ENCODE data around the gene SCIMP.
"Not testable (repeated sequence)": the region's sequence is repeated elsewhere in the genome, so short reads cannot be mapped to it uniquely, and the experiment has no call there.

The SCIMP gene

GRCh38 chr17:5236938-5237540 lies 2.4 kb upstream of the SCIMP start:
- no peak overlapping the region for H3K27ac ChIP-seq (ENCODE audit: low read depth, low read length)
- H3K9me3 ChIP-seq (ENCODE audit: control insufficient read depth, insufficient read depth, low read depth, low read length): no peaks in the 10 kb centered on the region
- no peak overlapping the region for H3K4me3 ChIP-seq (ENCODE audit: low read depth, low read length)
- no peaks in the 10 kb centered on the region for H3K4me1 ChIP-seq (ENCODE audit: control insufficient read depth, insufficient read depth, low read length)
- no peak overlapping the region for H3K9ac ChIP-seq (ENCODE audit: low read length)
- H3K36me3 ChIP-seq (ENCODE audit: control insufficient read depth, insufficient read depth, low read length): no peaks in the 10 kb centered on the region
- H3K27me3 ChIP-seq (ENCODE audit: control insufficient read depth, insufficient read depth, low read length): no peaks in the 10 kb centered on the region; the same call in 1 of the 2 replicates

- not testable (repeated sequence) for H3K4me1 ChIP-seq (ENCODE audit: control insufficient read depth, insufficient read depth, low read length); H3K36me3 ChIP-seq (ENCODE audit: control insufficient read depth, insufficient read depth, low read length); H3K27ac ChIP-seq (ENCODE audit: low read depth, low read length); H3K9ac ChIP-seq (ENCODE audit: low read length); H3K27me3 ChIP-seq (ENCODE audit: control insufficient read depth, insufficient read depth, low read length); H3K9me3 ChIP-seq (ENCODE audit: control insufficient read depth, insufficient read depth, low read depth, low read length); H3K4me3 ChIP-seq (ENCODE audit: low read depth, low read length)
Measured at GRCh38 chr17:5233492-5233891, 1.2 kb downstream of the SCIMP start.

GRCh38 chr17:5226940-5227878 lies 7.5 kb downstream of the SCIMP start:
- no peak overlapping the region for H3K27ac ChIP-seq (ENCODE audit: low read depth, low read length)

GRCh38 chr17:5225668-5226457 lies 8.8 kb downstream of the SCIMP start:
- H3K27ac ChIP-seq (ENCODE audit: low read depth, low read length): no peak overlapping the region
- H3K9ac ChIP-seq (ENCODE audit: low read length): no peak overlapping the region

More at GRCh38 chr17:5226940-5227878, 7.5 kb downstream of the SCIMP start:
- H3K9me3 ChIP-seq (ENCODE audit: control insufficient read depth, insufficient read depth, low read depth, low read length): no peaks in the 10 kb centered on the region
- H3K36me3 ChIP-seq (ENCODE audit: control insufficient read depth, insufficient read depth, low read length): no peaks in the 10 kb centered on the region
- no peak overlapping the region for H3K4me3 ChIP-seq (ENCODE audit: low read depth, low read length)
- H3K9ac ChIP-seq (ENCODE audit: low read length): no peak overlapping the region
- H3K27me3 ChIP-seq (ENCODE audit: control insufficient read depth, insufficient read depth, low read length): no peaks in the 10 kb centered on the region
- no peaks in the 10 kb centered on the region; the same call in 1 of the 2 replicates for H3K4me1 ChIP-seq (ENCODE audit: control insufficient read depth, insufficient read depth, low read length)

GRCh38 chr17:5221912-5222311 lies 12.7 kb downstream of the SCIMP start:
- not testable (repeated sequence) for H3K4me1 ChIP-seq (ENCODE audit: control insufficient read depth, insufficient read depth, low read length); H3K9ac ChIP-seq (ENCODE audit: low read length); H3K27ac ChIP-seq (ENCODE audit: low read depth, low read length); H3K9me3 ChIP-seq (ENCODE audit: control insufficient read depth, insufficient read depth, low read depth, low read length); H3K27me3 ChIP-seq (ENCODE audit: control insufficient read depth, insufficient read depth, low read length); H3K4me3 ChIP-seq (ENCODE audit: low read depth, low read length); H3K36me3 ChIP-seq (ENCODE audit: control insufficient read depth, insufficient read depth, low read length)

More at GRCh38 chr17:5225668-5226457, 8.8 kb downstream of the SCIMP start:
- H3K9me3 ChIP-seq (ENCODE audit: control insufficient read depth, insufficient read depth, low read depth, low read length): no peaks in the 10 kb centered on the region
- no peaks in the 10 kb centered on the region for H3K27me3 ChIP-seq (ENCODE audit: control insufficient read depth, insufficient read depth, low read length)
- no peaks in the 10 kb centered on the region; the same call in 1 of the 2 replicates for H3K4me1 ChIP-seq (ENCODE audit: control insufficient read depth, insufficient read depth, low read length)
- H3K36me3 ChIP-seq (ENCODE audit: control insufficient read depth, insufficient read depth, low read length): no peaks in the 10 kb centered on the region
- H3K4me3 ChIP-seq (ENCODE audit: low read depth, low read length): no peak overlapping the region

- Histone ChIP-seq H3K36me3 (ENCODE audit: control insufficient read depth, insufficient read depth, low read length) (no peaks in the 10 kb centered on the region), H3K27ac (ENCODE audit: low read depth, low read length) (no peak overlapping the region), H3K4me1 (ENCODE audit: control insufficient read depth, insufficient read depth, low read length) (no peaks in the 10 kb centered on the region; the same call in 1 of the 2 replicates), H3K27me3 (ENCODE audit: control insufficient read depth, insufficient read depth, low read length) (no peaks in the 10 kb centered on the region), H3K9me3 (ENCODE audit: control insufficient read depth, insufficient read depth, low read depth, low read length) (no peaks in the 10 kb centered on the region), H3K4me3 (ENCODE audit: low read depth, low read length) (no peak overlapping the region), H3K9ac (ENCODE audit: low read length) (no peak overlapping the region)
Measured at GRCh38 chr17:5220074-5220473, 14.6 kb downstream of the SCIMP start.

- no peaks in the 10 kb centered on the region; the same call in 1 of the 2 replicates for H3K4me1 ChIP-seq (ENCODE audit: control insufficient read depth, insufficient read depth, low read length)
- H3K9me3 ChIP-seq (ENCODE audit: control insufficient read depth, insufficient read depth, low read depth, low read length): no peaks in the 10 kb centered on the region
- no peak overlapping the region for H3K9ac ChIP-seq (ENCODE audit: low read length)
- no peak overlapping the region for H3K27ac ChIP-seq (ENCODE audit: low read depth, low read length)
- no peaks in the 10 kb centered on the region for H3K36me3 ChIP-seq (ENCODE audit: control insufficient read depth, insufficient read depth, low read length)
- H3K4me3 ChIP-seq (ENCODE audit: low read depth, low read length): no peak overlapping the region
- H3K27me3 ChIP-seq (ENCODE audit: control insufficient read depth, insufficient read depth, low read length): no peaks in the 10 kb centered on the region
Measured at GRCh38 chr17:5219536-5219935, 15.1 kb downstream of the SCIMP start.

- H3K9me3 ChIP-seq (ENCODE audit: control insufficient read depth, insufficient read depth, low read depth, low read length); H3K27ac ChIP-seq (ENCODE audit: low read depth, low read length); H3K36me3 ChIP-seq (ENCODE audit: control insufficient read depth, insufficient read depth, low read length); H3K4me3 ChIP-seq (ENCODE audit: low read depth, low read length); H3K9ac ChIP-seq (ENCODE audit: low read length); H3K27me3 ChIP-seq (ENCODE audit: control insufficient read depth, insufficient read depth, low read length); H3K4me1 ChIP-seq (ENCODE audit: control insufficient read depth, insufficient read depth, low read length): not testable (repeated sequence)
Measured at GRCh38 chr17:5217562-5217961, 17.1 kb downstream of the SCIMP start.

- Histone ChIP-seq H3K9ac (ENCODE audit: low read length) (no peak overlapping the region), H3K27me3 (ENCODE audit: control insufficient read depth, insufficient read depth, low read length) (no peaks in the 10 kb centered on the region), H3K27ac (ENCODE audit: low read depth, low read length) (no peak overlapping the region), H3K36me3 (ENCODE audit: control insufficient read depth, insufficient read depth, low read length) (no peaks in the 10 kb centered on the region), H3K4me1 (ENCODE audit: control insufficient read depth, insufficient read depth, low read length) (no peaks in the 10 kb centered on the region), H3K4me3 (ENCODE audit: low read depth, low read length) (no peak overlapping the region), H3K9me3 (ENCODE audit: control insufficient read depth, insufficient read depth, low read depth, low read length) (no peaks in the 10 kb centered on the region)
Measured at GRCh38 chr17:5211458-5211857, 23.2 kb downstream of the SCIMP start.

GRCh38 chr17:5210614-5211252 lies 23.9 kb downstream of the SCIMP start:
- H3K27ac ChIP-seq (ENCODE audit: low read depth, low read length): no peak overlapping the region
- no peak overlapping the region for H3K9ac ChIP-seq (ENCODE audit: low read length)
- H3K36me3 ChIP-seq (ENCODE audit: control insufficient read depth, insufficient read depth, low read length): no peaks in the 10 kb centered on the region
- no peaks in the 10 kb centered on the region for H3K9me3 ChIP-seq (ENCODE audit: control insufficient read depth, insufficient read depth, low read depth, low read length)
- H3K4me1 ChIP-seq (ENCODE audit: control insufficient read depth, insufficient read depth, low read length): no peaks in the 10 kb centered on the region
- no peaks in the 10 kb centered on the region for H3K27me3 ChIP-seq (ENCODE audit: control insufficient read depth, insufficient read depth, low read length)
- H3K4me3 ChIP-seq (ENCODE audit: low read depth, low read length): no peak overlapping the region
